Fibroblast of skin of back (primary cell): ENCODE data around the gene PON1.

ENCODE experiments used
- DNase-seq: peaks from one replicate; pipeline ENCODE4 v3.0.0-alpha.2; 2013

Gene PON1

GRCh38 chr7:95253986-95254385 is 70.3 kb downstream of the PON1 start:
- no peak for DNase-seq

DNA sequence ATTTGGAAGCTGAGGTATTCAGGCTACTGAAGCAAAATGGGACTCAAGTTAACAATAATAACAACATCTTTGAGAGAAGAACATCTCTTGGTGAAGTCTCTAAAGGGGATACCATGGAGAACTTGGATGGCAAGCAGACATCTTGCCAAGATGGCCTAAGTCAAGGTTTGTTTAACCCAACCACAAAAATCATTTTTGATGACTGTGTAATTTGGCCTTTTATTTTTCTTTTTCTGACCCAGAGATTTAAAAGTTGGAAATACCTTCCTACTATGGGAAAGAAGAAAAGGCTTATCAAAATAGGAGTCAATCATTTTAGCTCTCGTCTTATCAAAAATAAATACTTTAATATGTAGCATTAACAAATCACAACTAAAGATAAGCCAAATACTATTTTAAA is 72.4 kb downstream of the PON1 start:
- no peak for DNase-seq

- no peak for DNase-seq
Measured at GRCh38 chr7:95250571-95250970, 73.8 kb downstream of the PON1 start.
